Activated naive CD8-positive, alpha-beta T cell (primary cell): ENCODE results near the gene RAB33B.

ENCODE experiments used
- H3K27ac Mint-ChIP-seq: one replicate; pipeline ENCODE4 v1.8.0; 2021; ENCODE audit warnings: mixed read lengths
- H3K27me3 Mint-ChIP-seq: one replicate; pipeline ENCODE4 v1.8.0; 2021; ENCODE audit warnings: mixed read lengths
- H3K36me3 Mint-ChIP-seq: one replicate; pipeline ENCODE4 v1.8.0; 2021; ENCODE audit warnings: mixed read lengths
- H3K4me1 Mint-ChIP-seq: one replicate; pipeline ENCODE4 v1.8.0; 2021; ENCODE audit warnings: low read depth, mixed read lengths
- H3K4me3 Mint-ChIP-seq: one replicate; pipeline ENCODE4 v1.8.0; 2021; ENCODE audit warnings: mild to moderate bottlenecking, mixed read lengths
- H3K9me3 Mint-ChIP-seq: one replicate; pipeline ENCODE4 v1.8.0; 2021; ENCODE audit warnings: low read depth, mixed read lengths

The RAB33B gene

GRCh38 chr4:139509727-139510410 is 55.9 kb downstream of the RAB33B start:
- H3K9me3 Mint-ChIP-seq, result no peaks in the 10 kb centered on the region
- no peak overlapping the region for H3K4me3 Mint-ChIP-seq
- H3K4me1 Mint-ChIP-seq, result no peaks in the 10 kb centered on the region
- H3K27me3 Mint-ChIP-seq, result no peaks in the 10 kb centered on the region
- H3K36me3 Mint-ChIP-seq, result peaks cover 2% of the 10 kb centered on the region
- H3K27ac Mint-ChIP-seq, result no peak overlapping the region

GRCh38 chr4:139511320-139511719 is 57.4 kb downstream of the RAB33B start:
- no peak overlapping the region for H3K27ac Mint-ChIP-seq
- peaks cover 6% of the 10 kb centered on the region for H3K36me3 Mint-ChIP-seq
- no peak overlapping the region for H3K4me3 Mint-ChIP-seq
- H3K27me3 Mint-ChIP-seq, result no peaks in the 10 kb centered on the region
- no peaks in the 10 kb centered on the region for H3K9me3 Mint-ChIP-seq
- H3K4me1 Mint-ChIP-seq, result no peaks in the 10 kb centered on the region

GRCh38 chr4:139514382-139515059 is 60.6 kb downstream of the RAB33B start:
- peaks cover 8% of the 10 kb centered on the region for H3K36me3 Mint-ChIP-seq
- no peaks in the 10 kb centered on the region for H3K27me3 Mint-ChIP-seq
- no peaks in the 10 kb centered on the region for H3K4me1 Mint-ChIP-seq
- H3K4me3 Mint-ChIP-seq, result no peak overlapping the region
- H3K9me3 Mint-ChIP-seq, result no peaks in the 10 kb centered on the region
- no peak overlapping the region for H3K27ac Mint-ChIP-seq

- no peaks in the 10 kb centered on the region for H3K9me3 Mint-ChIP-seq
- no peaks in the 10 kb centered on the region for H3K27me3 Mint-ChIP-seq
- H3K36me3 Mint-ChIP-seq, result peaks cover 8% of the 10 kb centered on the region
- no peak overlapping the region for H3K27ac Mint-ChIP-seq
- H3K4me1 Mint-ChIP-seq, result no peaks in the 10 kb centered on the region
- H3K4me3 Mint-ChIP-seq, result no peak overlapping the region
Measured at GRCh38 chr4:139515531-139515958, 61.6 kb downstream of the RAB33B start.

- no peak overlapping the region for H3K4me3 Mint-ChIP-seq
Measured at GRCh38 chr4:139521754-139522401, 68.0 kb downstream of the RAB33B start.

GRCh38 chr4:139522457-139522856 is 68.5 kb downstream of the RAB33B start:
- Mint-ChIP-seq H3K4me1 (no peaks in the 10 kb centered on the region), H3K4me3 (no peak overlapping the region), H3K27ac (no peak overlapping the region), H3K27me3 (no peaks in the 10 kb centered on the region), H3K36me3 (peaks cover 2% of the 10 kb centered on the region), H3K9me3 (no peaks in the 10 kb centered on the region)

More at GRCh38 chr4:139521754-139522401, 68.0 kb downstream of the RAB33B start:
- Mint-ChIP-seq H3K9me3 (no peaks in the 10 kb centered on the region), H3K36me3 (peaks cover 3% of the 10 kb centered on the region), H3K27ac (no peak overlapping the region), H3K4me1 (no peaks in the 10 kb centered on the region), H3K27me3 (no peaks in the 10 kb centered on the region)

GRCh38 chr4:139523076-139523475 is 69.2 kb downstream of the RAB33B start:
- no peak overlapping the region for H3K27ac Mint-ChIP-seq
- no peak overlapping the region for H3K4me3 Mint-ChIP-seq
- no peaks in the 10 kb centered on the region for H3K4me1 Mint-ChIP-seq
- no peaks in the 10 kb centered on the region for H3K27me3 Mint-ChIP-seq
- peaks cover 2% of the 10 kb centered on the region for H3K36me3 Mint-ChIP-seq
- H3K9me3 Mint-ChIP-seq, result no peaks in the 10 kb centered on the region

GRCh38 chr4:139524062-139524631 is 70.2 kb downstream of the RAB33B start:
- Mint-ChIP-seq H3K27me3 (no peaks in the 10 kb centered on the region), H3K4me1 (no peaks in the 10 kb centered on the region), H3K27ac (no peak overlapping the region), H3K4me3 (no peak overlapping the region), H3K36me3 (peaks cover 2% of the 10 kb centered on the region), H3K9me3 (no peaks in the 10 kb centered on the region)

- Mint-ChIP-seq H3K36me3 (peaks cover 2% of the 10 kb centered on the region), H3K9me3 (no peaks in the 10 kb centered on the region), H3K4me3 (no peak overlapping the region), H3K4me1 (no peaks in the 10 kb centered on the region), H3K27ac (no peak overlapping the region), H3K27me3 (no peaks in the 10 kb centered on the region)
Measured at GRCh38 chr4:139525414-139525813, 71.5 kb downstream of the RAB33B start.
